H1 (cell line): ENCODE data around the gene NEDD4L. TPM values are rescaled to one million over a fixed set of nuclear protein-coding genes. Genes with fewer than 3 reads are reported as not detected.

Experiments
- CTCF ChIA-PET: fragments of 300-600 bp; sonication (Branson Sonifier 250); formaldehyde crosslinking; loops from one replicate; lab custom pipeline; 2021; ENCODE audit not compliant: partially characterized antibody; lab: Charles Lee
- POLR2A ChIA-PET: fragments of 300-600 bp; sonication (Branson Sonifier 250); formaldehyde crosslinking; loops from one replicate; lab custom pipeline; 2021; ENCODE audit warnings: inconsistent platforms; ENCODE audit not compliant: partially characterized antibody; lab: Charles Lee
- DNase-seq, 2 experiments: peaks; one replicate each; pipeline versions ENCODE4 v3.0.0 to v3.0.0-alpha.2; 2010 to 2022; ENCODE audit warnings: low spot score in 2 of 2, low read depth in 1 of 2, mixed read lengths in 1 of 2
- FAIRE-seq: peaks from 2 replicates; lab custom pipeline; 2011; peaks lifted over from hg19 to GRCh38; lab: Jason Lieb, UNC
- H2AFZ ChIP-seq: 2 replicates; pipeline ENCODE4 v1.8.1; 2012; ENCODE audit warnings: low read length, inconsistent platforms
- H2AK5ac ChIP-seq: 2 replicates; pipeline ENCODE4 v1.6.1; 2013; ENCODE audit warnings: low read depth, low read length
- H2BK120ac ChIP-seq: replicated peaks from 2 replicates; pipeline ENCODE3; 2013; ENCODE audit warnings: low read depth, low read length, inconsistent platforms
- H2BK12ac ChIP-seq: 2 replicates; pipeline ENCODE4 v1.6.1; 2013; ENCODE audit warnings: low read depth, low read length
- H2BK15ac ChIP-seq: 2 replicates; pipeline ENCODE4 v1.6.1; 2013; ENCODE audit warnings: low read length
- H2BK20ac ChIP-seq: 2 replicates; pipeline ENCODE4 v1.6.1; 2013; ENCODE audit warnings: low read length
- H2BK5ac ChIP-seq: 2 replicates; pipeline ENCODE4 v1.6.1; 2013; ENCODE audit warnings: low read depth, low read length
- H3K14ac ChIP-seq: 2 replicates; pipeline ENCODE4 v1.6.1; 2013; ENCODE audit warnings: inconsistent platforms; ENCODE audit not compliant: insufficient read length
- H3K18ac ChIP-seq: 2 replicates; pipeline ENCODE4 v1.6.1; 2013; ENCODE audit warnings: low read length; ENCODE audit errors: extremely low read depth
- H3K23ac ChIP-seq: 2 replicates; pipeline ENCODE4 v1.6.1; 2013; ENCODE audit warnings: inconsistent platforms; ENCODE audit not compliant: insufficient read length
- H3K23me2 ChIP-seq: 2 replicates; pipeline ENCODE4 v1.6.1; 2013; ENCODE audit warnings: low read depth, low read length
- H3K27ac ChIP-seq: 2 replicates; pipeline ENCODE4 v1.6.1; 2011; ENCODE audit warnings: low read depth, low read length, inconsistent platforms
- H3K27me3 ChIP-seq, 4 experiments: replicated peaks in 1 of 4; 1 replicate in 1 of 4; 2 replicates in 3 of 4; pipeline versions ENCODE4 v1.6.1 to v1.8.1; 2011 to 2013; ENCODE audit warnings: low read length in 3 of 4, mild to moderate bottlenecking in 3 of 4, inconsistent platforms in 2 of 4, mixed read lengths in 2 of 4, moderate library complexity in 1 of 4; ENCODE audit not compliant: control insufficient read depth in 3 of 4, insufficient read depth in 3 of 4; ENCODE audit errors: extremely low read depth in 1 of 4
- H3K36me3 ChIP-seq, 4 experiments: 2 replicates each; pipeline versions ENCODE4 v1.6.1 to v1.8.1; 2011 to 2013; ENCODE audit warnings: mild to moderate bottlenecking in 4 of 4, low read length in 3 of 4, moderate library complexity in 2 of 4, control low read depth in 1 of 4, inconsistent platforms in 1 of 4; ENCODE audit not compliant: insufficient read depth in 4 of 4, control insufficient read depth in 2 of 4
- H3K4ac ChIP-seq: replicated peaks from 2 replicates; pipeline ENCODE3; 2013; ENCODE audit warnings: low read length, low read depth, mixed read lengths, inconsistent platforms; ENCODE audit not compliant: insufficient read length
- H3K4me1 ChIP-seq, 4 experiments: replicated peaks in 1 of 4; 1 replicate in 1 of 4; 2 replicates in 3 of 4; pipeline versions ENCODE4 v1.6.1 to v1.8.1; 2011 to 2013; ENCODE audit warnings: low read length in 3 of 4, inconsistent platforms in 2 of 4, mixed read lengths in 1 of 4; ENCODE audit not compliant: insufficient read depth in 4 of 4, control insufficient read depth in 3 of 4
- H3K4me2 ChIP-seq, 2 experiments: 2 replicates each; pipeline versions ENCODE4 v1.6.1 to v1.8.1; 2011 to 2013; ENCODE audit warnings: low read depth in 2 of 2, low read length in 2 of 2, control low read depth in 1 of 2, inconsistent platforms in 1 of 2, mild to moderate bottlenecking in 1 of 2; ENCODE audit not compliant: insufficient read depth in 1 of 2
- H3K4me3 ChIP-seq, 4 experiments: fragments of 200-600, 300-600 bp in 1 of 4; sonication (generic), shearing (Covaris generic), sonication (Bioruptor Twin) in 1 of 4; 2 replicates each; pipeline versions ENCODE4 v1.5.1 to v1.8.1; 2011 to 2016; ENCODE audit warnings: low read length in 4 of 4, low read depth in 3 of 4, control low read depth in 2 of 4, inconsistent platforms in 2 of 4, mild to moderate bottlenecking in 2 of 4, mixed read lengths in 1 of 4, moderate library complexity in 1 of 4; ENCODE audit not compliant: insufficient read depth in 2 of 4; ENCODE audit errors: extremely low read depth in 1 of 4
- H3K56ac ChIP-seq: replicated peaks from 2 replicates; pipeline ENCODE3; 2013; ENCODE audit warnings: low read depth, mild to moderate bottlenecking, mixed read lengths, low read length, inconsistent platforms; ENCODE audit not compliant: insufficient read length
- H3K79me1 ChIP-seq: 2 replicates; pipeline ENCODE4 v1.6.1; 2013; ENCODE audit warnings: low read depth, low read length, control low read depth
- H3K79me2 ChIP-seq, 2 experiments: 2 replicates each; pipeline versions ENCODE4 v1.6.1 to v1.8.1; 2012 to 2013; ENCODE audit warnings: low read length in 2 of 2, mild to moderate bottlenecking in 2 of 2, inconsistent platforms in 1 of 2; ENCODE audit not compliant: insufficient read depth in 2 of 2, control insufficient read depth in 1 of 2
- H3K9ac ChIP-seq, 4 experiments: replicated peaks in 1 of 4; 1 replicate in 1 of 4; 2 replicates in 3 of 4; pipeline versions ENCODE4 v1.6.1 to v1.8.1; 2011 to 2013; ENCODE audit warnings: low read depth in 3 of 4, low read length in 3 of 4, control low read depth in 2 of 4, mild to moderate bottlenecking in 2 of 4, moderate library complexity in 2 of 4, inconsistent platforms in 1 of 4; ENCODE audit errors: extremely low read depth in 1 of 4
- H3K9me3 ChIP-seq, 2 experiments: 2 replicates each; pipeline versions ENCODE4 v1.6.1 to v1.8.1; 2012 to 2013; ENCODE audit warnings: mild to moderate bottlenecking in 2 of 2, moderate library complexity in 2 of 2, control low read depth in 1 of 2, inconsistent platforms in 1 of 2, low read depth in 1 of 2, low read length in 1 of 2, mixed read lengths in 1 of 2; ENCODE audit not compliant: insufficient read depth in 2 of 2
- H4K20me1 ChIP-seq, 2 experiments: replicated peaks in 1 of 2; 2 replicates each; pipeline versions ENCODE3 to v1.8.1; 2011 to 2013; ENCODE audit warnings: inconsistent platforms in 2 of 2, low read length in 2 of 2, mild to moderate bottlenecking in 1 of 2; ENCODE audit not compliant: insufficient read depth in 2 of 2, control insufficient read depth in 1 of 2
- H4K5ac ChIP-seq: 2 replicates; pipeline ENCODE4 v1.6.1; 2013; ENCODE audit warnings: low read length, low read depth, mixed read lengths, inconsistent platforms; ENCODE audit not compliant: insufficient read length
- H4K8ac ChIP-seq: 2 replicates; pipeline ENCODE4 v1.8.0; 2013; ENCODE audit warnings: mild to moderate bottlenecking, moderate library complexity, low read length, inconsistent platforms; ENCODE audit not compliant: insufficient read depth; ENCODE audit errors: extremely low read depth
- H4K91ac ChIP-seq: replicated peaks from 2 replicates; pipeline ENCODE3; 2013; ENCODE audit warnings: low read length, mixed read lengths, inconsistent platforms; ENCODE audit not compliant: insufficient read length
- ATF3 ChIP-seq: IDR thresholded peaks from 2 replicates; pipeline ENCODE4 v1.6.1; 2011; ENCODE audit warnings: low read depth, mild to moderate bottlenecking, low read length; ENCODE audit not compliant: insufficient read depth
- CBX5 ChIP-seq: fragments of 300-800, 300-1000 bp; sonication (generic); IDR thresholded peaks from 2 replicates; pipeline ENCODE4 v1.7.1; 2016; ENCODE audit warnings: antibody characterized with exemption, low read length, low read depth
- E2F6 ChIP-seq: IDR thresholded peaks from 2 replicates; pipeline ENCODE4 v1.6.1; 2012; ENCODE audit warnings: inconsistent platforms
- EP300 ChIP-seq, 2 experiments: IDR thresholded peaks; 1 replicate in 1 of 2; 2 replicates in 1 of 2; pipeline ENCODE4 v1.6.1; 2011 to 2012; ENCODE audit warnings: low read depth in 2 of 2, low read length in 2 of 2, mild to moderate bottlenecking in 2 of 2, borderline replicate concordance in 1 of 2, inconsistent platforms in 1 of 2, moderate library complexity in 1 of 2
- EZH2 ChIP-seq: fragments of 200-600 bp; sonication (generic); IDR thresholded peaks from 2 replicates; pipeline ENCODE4 v1.7.1; 2012; ENCODE audit warnings: low read depth, mild to moderate bottlenecking, moderate library complexity, low read length, inconsistent platforms; ENCODE audit not compliant: severe bottlenecking
- MAX ChIP-seq: IDR thresholded peaks from 2 replicates; pipeline ENCODE4 v1.6.1; 2012; ENCODE audit warnings: inconsistent platforms
- YY1 ChIP-seq: IDR thresholded peaks from 2 replicates; pipeline ENCODE4 v1.6.1; 2011; ENCODE audit warnings: low read depth, mild to moderate bottlenecking, low read length
- WGBS, 2 experiments: shearing (Covaris generic) in 1 of 2; methylation state at CpG; one replicate each; pipeline versions ENCODE4 v1.1.6 to v1.1.7; 2013 to 2015; ENCODE audit warnings: low lambda C conversion rate in 2 of 2, mixed read lengths in 2 of 2, inconsistent platforms in 1 of 2, low coverage in 1 of 2, missing lambda C conversion rate in 1 of 2; ENCODE audit not compliant: insufficient replicate concordance in 2 of 2, insufficient coverage in 1 of 2, insufficient read length in 1 of 2; ENCODE audit errors: extremely low coverage in 1 of 2, missing lambda C conversion rate in 1 of 2; 5-methylcytosine and 5-hydroxymethylcytosine counted together
- polyA plus RNA-seq, 7 experiments: library from polyadenylated mRNA; depleted of rRNA in 3 of 7; stranded (reverse) in 5 of 7; unstranded in 2 of 7; fragments of >200 nt in 5 of 7; fragments of 200-250 nt in 2 of 7; gene quantifications; 1 replicate in 5 of 7; 2 replicates in 1 of 7; 4 replicates in 1 of 7; pipeline versions ENCODE4 v1.2.1 to v1.2.3, GENCODE V29; 2011 to 2013; ENCODE audit warnings: missing spikeins in 2 of 7, mixed read lengths in 2 of 7
- total RNA-seq: library from RNA; stranded (reverse); fragmentation: NEBNext Ultra II Directional; extraction: Animal tissue kit (Norgen Biotek cat#: 25700); gene quantifications from 2 replicates; pipeline ENCODE4 v1.2.1, GENCODE V29; 2021

The NEDD4L gene
- total and polyA plus RNA-seq, 2 of the 8 experiments (the other 6 are each of a cell fraction or from before 2014, with no cell fraction given), result 37.3 to 69.8 TPM

GRCh38 chr18:58183226-58183625 is 139.2 kb downstream of the NEDD4L start:
- Histone ChIP-seq H3K4me2 (no peak overlapping the region), H3K79me1 (peaks cover 10% of the 10 kb centered on the region), H3K18ac (no peak overlapping the region), H3K79me2 (peaks cover 2 to 46% of the 10 kb centered on the region in 2 experiments; a peak in 2 of 4 replicates), H3K9me3 (no peaks in the 10 kb centered on the region; a peak in 1 of 4 replicates), H3K14ac (no peak overlapping the region), H2BK12ac (no peak overlapping the region), H3K23me2 (no peaks in the 10 kb centered on the region), H4K20me1 (peaks cover 0 to 9% of the 10 kb centered on the region in 2 experiments), H4K91ac (no peak overlapping the region), H4K8ac (no peak overlapping the region), H2BK20ac (no peak overlapping the region), H3K4me3 (no peak overlapping the region), H2AFZ (no peak overlapping the region), H3K27me3 (no peaks in the 10 kb centered on the region), H3K27ac (no peak overlapping the region), H3K36me3 (no peaks in the 10 kb centered on the region), H2BK120ac (no peak overlapping the region), H3K23ac (no peak overlapping the region), H2BK5ac (no peak overlapping the region), H3K56ac (no peak overlapping the region), H3K9ac (no peak overlapping the region), H2BK15ac (no peak overlapping the region), H3K4me1 (peaks cover 0 to 20% (median 9%) of the 10 kb centered on the region in 4 experiments; a peak in 6 of 7 replicates), H4K5ac (no peak overlapping the region), H2AK5ac (no peak overlapping the region), H3K4ac (no peak overlapping the region)
- WGBS, 2 experiments, result 97% methylated on average over 4 of the region's 4 CpGs; no CpG with 5 or more reads in 1 of the 2 experiments
- DNase-seq (peak in 1 of 2 experiments; percentile 26), FAIRE-seq (no peak)
- TF ChIP-seq EP300 (IDR thresholded peaks at IDR 0.05; ENCODE audit: borderline replicate concordance in 1 of 2, low read depth in 2 of 2, low read length in 2 of 2), result no peak
- no peak for TF ChIP-seq MAX
- no peak for TF ChIP-seq ATF3
- no peak for TF ChIP-seq CBX5
- no peak for TF ChIP-seq YY1
- TF ChIP-seq EZH2, result no peak
- TF ChIP-seq E2F6, result no peak
- CTCF ChIA-PET, result interaction anchor here (0.5 to 9.4 kb wide), 9 partner anchors 11 to 312 kb away, joined by 3 to 103 read pairs (median 3); no protein-coding TSS in a partner anchor
- POLR2A ChIA-PET, result no interaction called here
